NT2/D1 (cell line): ENCODE data around the gene GZF1.
A peak's percentile ranks its signal among the peaks of the same experiment; 100 is the strongest.

Experiments
- DNase-seq: peaks from one replicate; pipeline ENCODE4 v3.0.0-alpha.2; 2011; ENCODE audit warnings: low read depth, low spot score
- H3K27me3 ChIP-seq: 2 replicates; pipeline ENCODE4 v1.6.0; 2011; ENCODE audit warnings: mild to moderate bottlenecking; ENCODE audit not compliant: insufficient read length, insufficient read depth
- H3K36me3 ChIP-seq: 2 replicates; pipeline ENCODE4 v1.6.1; 2011; ENCODE audit warnings: mild to moderate bottlenecking, low read length, mixed read lengths; ENCODE audit not compliant: insufficient read depth, insufficient read length
- H3K4me1 ChIP-seq: 2 replicates; pipeline ENCODE4 v1.5.1; 2011; ENCODE audit not compliant: insufficient read depth, insufficient read length
- H3K4me3 ChIP-seq: 2 replicates; pipeline ENCODE4 v1.5.1; 2011; ENCODE audit warnings: low read depth; ENCODE audit not compliant: insufficient read length
- H3K9ac ChIP-seq: 2 replicates; pipeline ENCODE4 v1.6.0; 2011; ENCODE audit warnings: low read depth; ENCODE audit not compliant: insufficient read length
- H3K9me3 ChIP-seq: 2 replicates; pipeline ENCODE4 v1.5.1; 2011; ENCODE audit warnings: mild to moderate bottlenecking, low read length; ENCODE audit not compliant: insufficient read depth
- SUZ12 ChIP-seq: IDR thresholded peaks from 2 replicates; pipeline ENCODE4 v1.6.1; 2011; ENCODE audit not compliant: insufficient read length, insufficient read depth; ENCODE audit errors: extremely low read depth
- YY1 ChIP-seq: IDR thresholded peaks from 2 replicates; pipeline ENCODE4 v1.6.1; 2011; ENCODE audit not compliant: insufficient read length, insufficient read depth
- ZNF274 ChIP-seq: IDR thresholded peaks from 2 replicates; pipeline ENCODE4 v1.6.1; 2011; ENCODE audit warnings: mild to moderate bottlenecking, low read depth, low read length

The GZF1 gene

GRCh38 chr20:23412026-23412425 lies 50.0 kb downstream of the GZF1 start:
- Histone ChIP-seq H3K9me3 (no peaks in the 10 kb centered on the region), H3K36me3 (peaks cover 3% of the 10 kb centered on the region), H3K9ac (no peak overlapping the region), H3K4me1 (no peaks in the 10 kb centered on the region), H3K27me3 (no peaks in the 10 kb centered on the region), H3K4me3 (no peak overlapping the region)
- DNase-seq, result no peak
- TF ChIP-seq ZNF274 (no peak), SUZ12 (no peak), YY1 (no peak)

- DNase-seq, result no peak
- H3K9ac ChIP-seq, result no peak overlapping the region
- H3K36me3 ChIP-seq, result no peaks in the 10 kb centered on the region
- TF ChIP-seq ZNF274 (no peak), SUZ12 (no peak), YY1 (no peak)
- no peak overlapping the region for H3K4me3 ChIP-seq
- no peaks in the 10 kb centered on the region for H3K9me3 ChIP-seq
- H3K4me1 ChIP-seq, result no peaks in the 10 kb centered on the region
- no peaks in the 10 kb centered on the region for H3K27me3 ChIP-seq
Observed at GRCh38 chr20:23413862-23414422, 52.0 kb downstream of the GZF1 start.

GRCh38 chr20:23414526-23415188 lies 52.7 kb downstream of the GZF1 start:
- DNase-seq, result no peak
- no peak overlapping the region for H3K9ac ChIP-seq
- no peak overlapping the region for H3K4me3 ChIP-seq
- no peaks in the 10 kb centered on the region for H3K4me1 ChIP-seq
- no peaks in the 10 kb centered on the region for H3K36me3 ChIP-seq
- no peaks in the 10 kb centered on the region for H3K27me3 ChIP-seq
- no peak for TF ChIP-seq YY1
- TF ChIP-seq ZNF274, result no peak
- no peak for TF ChIP-seq SUZ12
- H3K9me3 ChIP-seq, result no peaks in the 10 kb centered on the region

- no peak overlapping the region for H3K4me3 ChIP-seq
- H3K9ac ChIP-seq, result no peak overlapping the region
- no peaks in the 10 kb centered on the region for H3K4me1 ChIP-seq
- no peak for DNase-seq
- no peaks in the 10 kb centered on the region for H3K36me3 ChIP-seq
- H3K9me3 ChIP-seq, result no peaks in the 10 kb centered on the region
- H3K27me3 ChIP-seq, result no peaks in the 10 kb centered on the region
- TF ChIP-seq YY1, result no peak
Observed at GRCh38 chr20:23415555-23415954, 53.6 kb downstream of the GZF1 start.

GRCh38 chr20:23415959-23416583 lies 54.1 kb downstream of the GZF1 start:
- H3K9ac ChIP-seq, result no peak overlapping the region
- DNase-seq, result no peak
- no peak overlapping the region for H3K4me3 ChIP-seq
- no peaks in the 10 kb centered on the region for H3K27me3 ChIP-seq
- H3K9me3 ChIP-seq, result no peaks in the 10 kb centered on the region
- no peaks in the 10 kb centered on the region for H3K36me3 ChIP-seq
- no peaks in the 10 kb centered on the region for H3K4me1 ChIP-seq
- no peak for TF ChIP-seq ZNF274

- H3K4me1 ChIP-seq, result no peaks in the 10 kb centered on the region
- TF ChIP-seq ZNF274 (no peak), YY1 (no peak), SUZ12 (no peak)
- H3K36me3 ChIP-seq, result no peaks in the 10 kb centered on the region
- no peak overlapping the region for H3K4me3 ChIP-seq
- H3K9ac ChIP-seq, result no peak overlapping the region
- H3K9me3 ChIP-seq, result no peaks in the 10 kb centered on the region
- H3K27me3 ChIP-seq, result no peaks in the 10 kb centered on the region
- DNase-seq, result no peak
Observed at GRCh38 chr20:23417861-23418260, 55.9 kb downstream of the GZF1 start.

- Histone ChIP-seq H3K4me3 (peak overlapping the region; percentile 81), H3K27me3 (no peaks in the 10 kb centered on the region), H3K9ac (no peak overlapping the region), H3K36me3 (no peaks in the 10 kb centered on the region), H3K4me1 (no peaks in the 10 kb centered on the region), H3K9me3 (no peaks in the 10 kb centered on the region)
- no peak for TF ChIP-seq YY1
- TF ChIP-seq ZNF274, result no peak
- no peak for TF ChIP-seq SUZ12
- no peak for DNase-seq
Observed at GRCh38 chr20:23419657-23419994, 57.6 kb downstream of the GZF1 start.
